T-helper 1 cell treated with Interleukin-12 subunit alpha and Interleukin-12 subunit beta and Interleukin-4 antibody, amounts not matched to agents 30 μg/mL and 1 μg/mL, for 36 hours (primary cell): ENCODE data around the gene CD300LF.

Source experiments
- H3K27ac Mint-ChIP-seq: one replicate; pipeline ENCODE4 v1.8.0; 2021; ENCODE audit warnings: mild to moderate bottlenecking, mixed read lengths
- H3K27me3 Mint-ChIP-seq: one replicate; pipeline ENCODE4 v1.8.0; 2021; ENCODE audit warnings: low read depth, mixed read lengths
- H3K36me3 Mint-ChIP-seq: one replicate; pipeline ENCODE4 v1.8.0; 2021; ENCODE audit warnings: low read depth, mixed read lengths
- H3K4me1 Mint-ChIP-seq: one replicate; pipeline ENCODE4 v1.8.0; 2021; ENCODE audit warnings: low read depth, mixed read lengths
- H3K4me3 Mint-ChIP-seq: one replicate; pipeline ENCODE4 v1.8.0; 2021; ENCODE audit warnings: mild to moderate bottlenecking, moderate library complexity, mixed read lengths
- H3K9me3 Mint-ChIP-seq: one replicate; pipeline ENCODE4 v1.8.0; 2021; ENCODE audit warnings: mixed read lengths

The CD300LF gene

DNA sequence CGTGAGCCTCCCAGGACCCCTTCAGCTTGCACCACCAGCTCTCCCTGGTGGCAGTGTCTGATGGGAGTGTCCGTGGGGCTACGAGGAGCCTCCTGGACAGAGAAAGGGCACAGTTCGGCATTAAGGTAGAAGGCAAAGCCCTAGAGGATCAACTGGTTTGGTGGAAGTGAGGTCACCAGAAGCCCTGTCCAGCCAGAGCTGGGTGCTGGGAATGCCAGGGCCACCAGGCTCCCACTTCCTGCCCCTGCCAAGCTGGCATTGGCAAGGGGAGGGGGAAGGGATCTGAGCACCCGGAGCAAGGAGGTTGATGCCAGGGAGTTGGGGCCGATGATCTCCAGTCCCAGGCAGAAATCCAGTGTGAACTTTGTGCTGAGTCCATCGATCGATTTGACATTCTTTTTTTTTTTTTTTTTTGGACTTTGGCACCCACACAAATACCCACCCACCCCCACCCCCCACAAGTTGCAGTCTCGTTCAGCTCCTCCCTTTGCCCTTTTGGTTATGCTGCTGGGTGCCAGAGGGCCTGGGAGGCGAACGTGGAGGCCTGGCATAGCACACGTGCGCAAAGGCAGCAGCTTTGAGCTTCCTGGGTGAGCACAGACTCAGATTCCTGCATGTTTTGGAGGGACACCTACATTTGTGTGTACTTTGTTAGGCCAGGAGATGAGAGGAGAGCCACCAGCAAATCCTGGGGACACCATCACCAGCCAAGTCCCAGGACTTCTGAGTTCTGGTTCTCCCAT is 37.8 kb upstream of the CD300LF start:
- Mint-ChIP-seq H3K4me3 (peak overlapping the region; percentile 99), H3K27ac (peak overlapping the region; percentile 84), H3K9me3 (no peaks in the 10 kb centered on the region), H3K36me3 (peaks cover 40% of the 10 kb centered on the region), H3K4me1 (peaks cover 56% of the 10 kb centered on the region), H3K27me3 (no peaks in the 10 kb centered on the region)

DNA sequence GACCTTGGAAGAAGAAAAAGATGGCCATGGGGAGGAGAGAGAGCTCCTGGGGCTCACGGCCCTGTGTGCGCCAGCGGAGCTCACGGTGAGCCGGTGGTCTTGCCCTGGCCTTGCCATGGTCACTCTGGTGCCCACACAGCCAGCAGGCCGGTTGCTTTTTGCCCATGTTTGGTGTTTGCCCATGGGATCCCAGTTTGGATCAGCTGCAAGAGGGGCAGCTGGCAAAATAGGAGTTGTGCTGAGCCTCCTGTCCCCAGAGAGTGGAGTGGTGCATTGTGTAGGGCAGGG is 37.3 kb upstream of the CD300LF start:
- H3K36me3 Mint-ChIP-seq, result peaks cover 39% of the 10 kb centered on the region
- H3K27ac Mint-ChIP-seq, result peak overlapping the region; percentile 78
- peak overlapping the region; percentile 99 for H3K4me3 Mint-ChIP-seq
- no peaks in the 10 kb centered on the region for H3K27me3 Mint-ChIP-seq
- peaks cover 51% of the 10 kb centered on the region for H3K4me1 Mint-ChIP-seq
- H3K9me3 Mint-ChIP-seq, result no peaks in the 10 kb centered on the region

DNA sequence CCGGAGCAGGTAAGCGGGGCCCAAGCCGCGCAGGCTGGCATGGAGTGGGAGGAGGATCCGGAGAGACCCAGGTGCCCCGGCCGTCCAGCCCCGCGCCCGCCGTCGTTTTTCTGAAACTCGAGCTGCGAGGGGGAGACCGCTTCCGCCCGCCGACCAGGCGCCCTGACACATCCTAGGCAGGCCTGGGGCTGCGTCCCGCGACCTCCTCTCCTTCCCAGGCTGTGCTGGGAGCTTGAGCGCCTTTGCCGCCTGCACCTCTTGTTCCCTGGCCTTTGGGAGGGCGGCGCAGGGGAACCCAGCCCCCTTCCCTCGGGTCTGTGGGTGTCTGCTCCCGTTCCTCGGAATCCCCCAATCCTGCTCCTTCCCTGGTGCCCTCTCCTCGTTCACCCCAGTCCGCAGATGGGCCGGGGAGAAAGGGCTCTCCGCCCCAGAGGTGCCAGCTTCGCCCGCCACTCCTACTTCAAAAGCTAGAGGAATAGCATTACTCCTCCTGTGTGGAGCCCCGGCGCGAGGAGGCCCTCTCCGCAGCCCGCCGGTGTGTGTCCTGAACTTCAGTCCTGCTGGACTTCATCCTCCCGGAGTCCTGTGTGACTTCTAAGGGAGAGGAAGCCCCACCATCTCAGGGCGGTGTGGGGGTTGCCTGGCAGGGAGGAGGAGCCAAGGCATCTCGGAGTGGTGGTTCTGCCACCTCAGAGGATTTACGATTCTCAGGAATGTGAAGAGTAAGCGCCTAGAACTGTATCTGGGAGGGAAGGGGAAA is 36.7 kb upstream of the CD300LF start:
- H3K27ac Mint-ChIP-seq, result peak overlapping the region; percentile 78
- no peaks in the 10 kb centered on the region for H3K27me3 Mint-ChIP-seq
- H3K4me3 Mint-ChIP-seq, result peak overlapping the region; percentile 99
- peaks cover 51% of the 10 kb centered on the region for H3K4me1 Mint-ChIP-seq
- H3K36me3 Mint-ChIP-seq, result peaks cover 38% of the 10 kb centered on the region
- no peaks in the 10 kb centered on the region for H3K9me3 Mint-ChIP-seq

DNA sequence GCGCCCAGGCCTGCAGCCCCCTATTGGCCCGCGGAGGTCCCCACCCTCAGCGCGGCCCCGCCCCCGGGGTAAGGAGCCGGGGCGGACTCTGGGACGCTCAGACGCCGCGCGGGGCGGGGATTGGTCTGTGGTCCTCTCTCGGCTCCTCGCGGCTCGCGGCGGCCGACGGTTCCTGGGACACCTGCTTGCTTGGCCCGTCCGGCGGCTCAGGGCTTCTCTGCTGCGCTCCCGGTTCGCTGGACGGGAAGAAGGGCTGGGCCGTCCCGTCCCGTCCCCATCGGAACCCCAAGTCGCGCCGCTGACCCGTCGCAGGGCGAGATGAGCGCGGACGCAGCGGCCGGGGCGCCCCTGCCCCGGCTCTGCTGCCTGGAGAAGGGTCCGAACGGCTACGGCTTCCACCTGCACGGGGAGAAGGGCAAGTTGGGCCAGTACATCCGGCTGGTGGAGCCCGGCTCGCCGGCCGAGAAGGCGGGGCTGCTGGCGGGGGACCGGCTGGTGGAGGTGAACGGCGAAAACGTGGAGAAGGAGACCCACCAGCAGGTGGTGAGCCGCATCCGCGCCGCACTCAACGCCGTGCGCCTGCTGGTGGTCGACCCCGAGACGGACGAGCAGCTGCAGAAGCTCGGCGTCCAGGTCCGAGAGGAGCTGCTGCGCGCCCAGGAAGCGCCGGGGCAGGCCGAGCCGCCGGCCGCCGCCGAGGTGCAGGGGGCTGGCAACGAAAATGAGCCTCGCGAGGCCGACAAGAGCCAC is 36.0 kb upstream of the CD300LF start, which contains the start of gene NHERF1:
Gene NHERF1 (plus strand): TSS at position 100 of the 750 bp plus-strand sequence. CDS start 219 bp downstream, at position 319.
- Mint-ChIP-seq H3K4me3 (peak within 1 kb of the TSS; percentile 99), H3K27ac (peak within 1 kb of the TSS; percentile 78), H3K9me3 (no peaks in the 10 kb centered on the region), H3K27me3 (no peaks in the 10 kb centered on the region), H3K36me3 (peaks cover 41% of the 10 kb centered on the region), H3K4me1 (peaks cover 54% of the 10 kb centered on the region)

DNA sequence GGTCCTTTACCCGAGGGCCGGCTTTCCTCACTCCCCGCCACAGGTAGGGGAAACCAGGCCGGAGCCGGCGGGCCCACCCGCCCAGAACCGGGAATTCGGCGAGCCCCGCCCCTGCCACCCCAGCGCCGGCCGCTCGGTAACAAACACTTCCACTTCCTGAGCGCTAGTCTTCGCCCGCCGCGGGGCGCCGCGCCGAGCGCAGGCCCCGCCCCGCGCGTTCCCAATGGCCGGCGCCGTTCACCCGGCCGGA is 35.5 kb upstream of the CD300LF start:
- Mint-ChIP-seq H3K4me1 (peaks cover 54% of the 10 kb centered on the region), H3K36me3 (peaks cover 44% of the 10 kb centered on the region), H3K27me3 (no peaks in the 10 kb centered on the region), H3K9me3 (no peaks in the 10 kb centered on the region), H3K27ac (no peak overlapping the region), H3K4me3 (no peak overlapping the region)

DNA sequence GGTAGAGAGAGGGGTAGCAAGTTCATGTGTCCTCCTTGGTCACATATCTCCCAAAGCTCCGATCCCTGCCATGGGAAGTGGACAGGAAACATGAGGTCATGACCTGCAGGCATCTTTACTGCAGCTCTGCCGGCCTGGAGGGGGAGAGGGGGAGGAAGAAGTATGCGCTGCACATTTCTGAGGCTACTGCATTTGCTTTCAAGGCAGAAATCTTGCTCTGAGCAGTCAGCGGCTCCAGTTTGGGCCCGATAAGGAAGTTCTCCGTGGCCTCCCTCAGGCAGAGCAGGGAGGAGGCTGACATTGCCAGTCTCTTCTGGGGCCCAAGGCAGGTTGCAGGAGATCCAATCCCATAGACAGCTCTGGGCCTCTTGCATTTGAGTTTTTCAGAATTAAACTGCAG is 34.2 kb upstream of the CD300LF start:
- Mint-ChIP-seq H3K36me3 (peaks cover 37% of the 10 kb centered on the region), H3K4me3 (peak overlapping the region; percentile 67), H3K27ac (peak overlapping the region; percentile 71)

DNA sequence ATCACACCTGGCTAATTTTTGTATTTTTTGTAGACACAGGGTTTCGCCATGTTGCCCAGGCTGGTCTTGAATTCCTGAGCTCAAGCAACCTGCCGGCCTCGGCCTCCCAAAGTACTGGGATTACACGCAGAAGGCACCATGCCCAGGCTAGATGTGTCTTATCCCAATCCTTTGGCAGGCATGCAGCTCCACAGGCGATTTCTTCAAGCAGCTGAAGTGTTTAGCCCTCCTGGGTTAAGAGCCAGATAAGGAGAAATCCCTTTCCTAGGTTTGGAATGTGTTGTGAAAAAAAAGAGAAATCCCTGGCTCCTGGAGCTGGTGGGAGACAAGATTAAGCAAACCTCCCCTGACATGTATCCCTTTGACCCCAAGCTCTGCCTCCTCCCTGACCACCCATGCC is 33.7 kb upstream of the CD300LF start:
- Mint-ChIP-seq H3K4me1 (peaks cover 54% of the 10 kb centered on the region), H3K9me3 (no peaks in the 10 kb centered on the region), H3K27me3 (no peaks in the 10 kb centered on the region), H3K27ac (peak overlapping the region; percentile 71), H3K4me3 (no peak overlapping the region), H3K36me3 (peaks cover 36% of the 10 kb centered on the region)

More for the DNA sequence above, 34.2 kb upstream of the CD300LF start:
- no peaks in the 10 kb centered on the region for H3K9me3 Mint-ChIP-seq
- H3K4me1 Mint-ChIP-seq, result peaks cover 54% of the 10 kb centered on the region
- H3K27me3 Mint-ChIP-seq, result no peaks in the 10 kb centered on the region

- Mint-ChIP-seq H3K36me3 (peaks cover 29% of the 10 kb centered on the region), H3K4me1 (peaks cover 51% of the 10 kb centered on the region), H3K4me3 (no peak overlapping the region), H3K27ac (no peak overlapping the region), H3K9me3 (no peaks in the 10 kb centered on the region), H3K27me3 (no peaks in the 10 kb centered on the region)
These were observed 32.9 kb upstream of the CD300LF start for GRCh38 chr17:74745548-74746177.

GRCh38 chr17:74744714-74745547 is 32.2 kb upstream of the CD300LF start:
- no peaks in the 10 kb centered on the region for H3K27me3 Mint-ChIP-seq
- H3K9me3 Mint-ChIP-seq, result no peaks in the 10 kb centered on the region
- H3K4me3 Mint-ChIP-seq, result peak overlapping the region; percentile 72
- H3K4me1 Mint-ChIP-seq, result peaks cover 56% of the 10 kb centered on the region
- peak overlapping the region; percentile 74 for H3K27ac Mint-ChIP-seq
- peaks cover 28% of the 10 kb centered on the region for H3K36me3 Mint-ChIP-seq

- H3K4me3 Mint-ChIP-seq, result peak overlapping the region; percentile 72
- no peaks in the 10 kb centered on the region for H3K9me3 Mint-ChIP-seq
- no peaks in the 10 kb centered on the region for H3K27me3 Mint-ChIP-seq
- peaks cover 22% of the 10 kb centered on the region for H3K36me3 Mint-ChIP-seq
- peaks cover 60% of the 10 kb centered on the region for H3K4me1 Mint-ChIP-seq
- peak overlapping the region; percentile 74 for H3K27ac Mint-ChIP-seq
These were observed 31.6 kb upstream of the CD300LF start for GRCh38 chr17:74744349-74744713.

- peaks cover 24% of the 10 kb centered on the region for H3K36me3 Mint-ChIP-seq
- H3K4me3 Mint-ChIP-seq, result peak overlapping the region; percentile 76
- H3K4me1 Mint-ChIP-seq, result peaks cover 65% of the 10 kb centered on the region
- no peaks in the 10 kb centered on the region for H3K27me3 Mint-ChIP-seq
- peak overlapping the region; percentile 82 for H3K27ac Mint-ChIP-seq
- H3K9me3 Mint-ChIP-seq, result no peaks in the 10 kb centered on the region
These were observed 31.0 kb upstream of the CD300LF start for GRCh38 chr17:74743755-74744154.

- peaks cover 71% of the 10 kb centered on the region for H3K4me1 Mint-ChIP-seq
- peak overlapping the region; percentile 76 for H3K4me3 Mint-ChIP-seq
- peak overlapping the region; percentile 88 for H3K27ac Mint-ChIP-seq
- H3K27me3 Mint-ChIP-seq, result no peaks in the 10 kb centered on the region
- no peaks in the 10 kb centered on the region for H3K9me3 Mint-ChIP-seq
- peaks cover 25% of the 10 kb centered on the region for H3K36me3 Mint-ChIP-seq
These were observed 30.3 kb upstream of the CD300LF start for GRCh38 chr17:74742978-74743545.

DNA sequence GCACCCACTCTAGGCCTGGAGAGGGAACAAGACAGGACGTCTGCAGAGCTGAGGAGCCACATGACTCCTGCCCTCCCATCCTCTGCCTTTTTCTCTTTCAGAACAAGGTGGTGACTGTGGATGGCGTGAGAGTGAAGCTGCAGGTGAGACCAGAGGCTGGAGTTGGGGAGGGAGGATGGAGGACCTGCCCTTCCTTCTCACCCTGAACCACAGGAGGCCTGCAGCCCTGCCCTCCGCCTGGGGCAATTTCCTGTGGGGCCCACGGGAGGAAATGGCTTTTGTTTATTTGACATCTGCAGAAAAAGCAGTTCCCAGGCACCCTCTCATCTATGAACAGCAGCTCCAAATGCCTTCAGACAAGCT is 29.4 kb upstream of the CD300LF start:
- Mint-ChIP-seq H3K9me3 (no peaks in the 10 kb centered on the region), H3K27me3 (no peaks in the 10 kb centered on the region), H3K4me3 (peak overlapping the region; percentile 71), H3K36me3 (peaks cover 25% of the 10 kb centered on the region), H3K4me1 (peaks cover 74% of the 10 kb centered on the region), H3K27ac (peak overlapping the region; percentile 88)
